C4-2B (cell line): Measurements from ENCODE around the gene CASK.

Experiments used
- H3K27ac ChIP-seq: fragments of 450-650 bp; 2 replicates; pipeline ENCODE4 v1.5.1; 2017
- ZFX ChIP-seq: fragments of 450-650 bp; IDR thresholded peaks from 2 replicates; pipeline ENCODE4 v1.6.1; 2017
- TF ChIP-seq, protein P1 (sequence below): fragments of 450-650 bp; conservative IDR thresholded peaks from 2 replicates; pipeline ENCODE4 v1.5.1; 2017; ENCODE audit warnings: mild to moderate bottlenecking

CASK gene

DNA sequence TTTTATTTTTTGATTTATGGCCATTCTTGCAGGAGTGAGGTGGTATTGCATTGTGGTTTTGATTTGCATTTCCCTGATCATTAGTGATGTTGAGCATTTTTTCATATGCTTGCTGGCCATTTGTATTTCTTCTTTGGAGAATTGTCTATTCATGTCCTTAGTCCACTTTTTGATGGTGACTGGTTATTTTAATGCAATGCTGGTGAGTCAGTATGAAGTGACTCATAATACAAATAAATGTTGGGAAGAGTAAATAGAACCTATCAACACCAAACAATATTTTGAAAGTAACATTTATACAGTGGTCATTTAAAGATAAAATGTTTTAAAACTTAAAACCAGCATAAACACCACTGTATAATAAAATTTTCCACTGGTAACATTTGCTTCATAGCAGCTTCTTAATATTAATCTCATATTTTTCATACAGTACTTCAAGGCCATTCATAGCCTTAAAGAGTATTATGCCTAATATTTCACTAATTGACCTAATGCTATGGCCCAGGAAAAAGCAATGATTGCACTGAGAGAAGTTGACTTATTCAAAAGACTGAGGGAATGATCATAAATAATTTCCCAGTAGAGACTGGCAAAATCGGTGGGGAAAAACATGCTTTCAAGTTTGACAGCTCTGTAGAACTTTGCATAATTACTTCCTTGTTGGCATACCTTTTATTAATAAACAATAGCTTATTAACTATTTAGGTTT is 33.9 kb downstream of the CASK start:
- no peak overlapping the region for H3K27ac ChIP-seq
- no peak for TF ChIP-seq ZFX
- TF ChIP-seq, protein P1, sequence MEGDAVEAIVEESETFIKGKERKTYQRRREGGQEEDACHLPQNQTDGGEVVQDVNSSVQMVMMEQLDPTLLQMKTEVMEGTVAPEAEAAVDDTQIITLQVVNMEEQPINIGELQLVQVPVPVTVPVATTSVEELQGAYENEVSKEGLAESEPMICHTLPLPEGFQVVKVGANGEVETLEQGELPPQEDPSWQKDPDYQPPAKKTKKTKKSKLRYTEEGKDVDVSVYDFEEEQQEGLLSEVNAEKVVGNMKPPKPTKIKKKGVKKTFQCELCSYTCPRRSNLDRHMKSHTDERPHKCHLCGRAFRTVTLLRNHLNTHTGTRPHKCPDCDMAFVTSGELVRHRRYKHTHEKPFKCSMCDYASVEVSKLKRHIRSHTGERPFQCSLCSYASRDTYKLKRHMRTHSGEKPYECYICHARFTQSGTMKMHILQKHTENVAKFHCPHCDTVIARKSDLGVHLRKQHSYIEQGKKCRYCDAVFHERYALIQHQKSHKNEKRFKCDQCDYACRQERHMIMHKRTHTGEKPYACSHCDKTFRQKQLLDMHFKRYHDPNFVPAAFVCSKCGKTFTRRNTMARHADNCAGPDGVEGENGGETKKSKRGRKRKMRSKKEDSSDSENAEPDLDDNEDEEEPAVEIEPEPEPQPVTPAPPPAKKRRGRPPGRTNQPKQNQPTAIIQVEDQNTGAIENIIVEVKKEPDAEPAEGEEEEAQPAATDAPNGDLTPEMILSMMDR = no peak

DNA sequence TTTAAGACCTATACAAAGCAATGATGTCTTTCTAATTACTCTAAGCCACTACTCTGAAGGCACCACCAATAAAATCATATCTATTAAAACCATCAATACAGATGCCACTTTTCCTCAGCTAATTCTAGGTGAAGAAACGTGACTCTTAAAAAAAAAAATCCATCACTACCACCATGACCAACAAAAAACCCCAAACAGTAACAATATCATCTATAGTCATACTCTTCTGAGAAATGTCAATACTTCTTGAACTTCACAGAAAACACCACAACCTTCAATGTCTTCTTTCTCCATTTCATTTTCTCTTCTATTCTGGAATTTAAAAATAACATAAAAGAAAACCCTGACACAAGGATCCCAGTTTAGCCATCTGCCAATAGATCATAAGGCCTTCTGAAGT is 35.7 kb downstream of the CASK start:
- no peak for TF ChIP-seq ZFX
- TF ChIP-seq, protein P1 = no peak
- H3K27ac ChIP-seq = no peak overlapping the region

DNA sequence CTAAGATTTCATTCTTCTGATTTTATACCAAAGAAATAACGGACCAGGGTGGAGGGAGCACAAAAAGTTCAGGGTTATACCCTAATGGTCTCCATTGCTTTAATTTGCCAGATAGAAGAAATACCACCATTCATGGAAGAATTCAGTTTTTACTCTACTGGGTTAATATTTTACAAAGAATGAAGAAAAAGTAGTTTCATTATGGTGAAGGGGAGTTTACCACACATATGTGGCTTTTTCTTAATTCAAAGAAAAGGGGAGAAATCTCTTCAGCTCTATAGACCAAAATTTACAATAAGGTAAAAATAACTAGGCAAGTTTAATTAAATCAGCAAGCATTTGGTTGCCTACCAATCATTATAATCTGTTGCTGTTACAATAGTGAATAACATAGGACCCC is 37.6 kb downstream of the CASK start:
- no peak overlapping the region for H3K27ac ChIP-seq

DNA sequence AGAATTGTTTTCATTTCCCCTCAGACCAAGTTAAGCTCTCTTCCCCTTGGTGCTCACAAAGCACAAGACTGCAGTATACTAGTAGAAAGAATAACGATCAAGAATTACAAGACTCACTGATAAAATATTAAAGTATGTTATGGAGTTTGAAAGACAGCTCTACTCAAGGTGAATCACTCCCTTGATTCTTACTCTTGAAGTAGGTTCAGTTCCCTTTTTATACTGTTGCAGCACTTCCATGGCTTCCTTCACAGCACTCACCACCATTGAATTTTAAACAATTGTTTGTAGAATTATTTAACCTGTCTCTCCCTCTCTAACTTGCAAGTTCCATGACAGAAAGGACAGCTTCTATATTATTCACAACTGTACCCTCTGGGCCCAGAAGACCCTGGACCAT is 42.2 kb downstream of the CASK start:
- TF ChIP-seq, protein P1 = no peak
- no peak for TF ChIP-seq ZFX
- H3K27ac ChIP-seq = no peak overlapping the region

More for the DNA sequence above, 37.6 kb downstream of the CASK start:
- TF ChIP-seq, protein P1 = no peak
- TF ChIP-seq ZFX = no peak

DNA sequence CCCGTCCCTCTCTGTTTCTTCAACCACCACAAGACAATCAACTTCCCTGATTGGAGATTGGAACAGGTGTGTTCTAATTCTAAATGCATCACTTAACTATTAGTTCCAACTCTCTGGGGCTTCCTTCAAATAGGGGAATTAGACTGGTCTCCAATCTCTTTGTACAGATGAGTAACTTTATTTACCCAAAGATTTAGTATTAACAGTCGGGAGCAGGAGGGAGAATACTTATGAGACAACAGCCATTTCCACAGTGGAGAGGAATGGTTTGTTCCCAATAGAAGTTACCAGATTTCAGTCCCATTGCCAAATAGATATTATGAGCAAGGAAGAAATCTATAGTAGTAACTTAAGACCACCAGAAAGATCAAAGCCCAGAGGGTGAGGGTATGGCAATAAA is 46.2 kb downstream of the CASK start:
- no peak for TF ChIP-seq ZFX
- H3K27ac ChIP-seq = no peak overlapping the region

DNA sequence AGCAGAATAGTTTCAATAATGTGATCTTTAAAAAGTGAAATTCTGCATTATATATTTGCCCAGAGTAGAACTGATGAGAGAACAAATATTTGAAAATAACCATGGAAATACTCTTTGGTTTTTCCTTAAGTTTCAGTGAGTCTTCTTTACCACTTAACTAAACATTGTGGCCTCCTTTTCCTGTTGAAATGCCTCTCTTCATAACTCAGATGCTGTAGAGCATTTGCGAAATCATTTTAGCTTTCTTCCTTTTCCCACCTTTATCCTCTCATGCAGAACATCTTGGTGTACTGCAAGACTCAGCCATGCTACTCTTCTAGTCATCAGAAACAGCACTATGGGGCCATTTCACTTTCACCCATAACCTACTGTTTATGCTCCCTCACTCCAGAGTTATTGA is 48.2 kb downstream of the CASK start:
- no peak for TF ChIP-seq ZFX
- TF ChIP-seq, protein P1 = no peak
- H3K27ac ChIP-seq = no peak overlapping the region

DNA sequence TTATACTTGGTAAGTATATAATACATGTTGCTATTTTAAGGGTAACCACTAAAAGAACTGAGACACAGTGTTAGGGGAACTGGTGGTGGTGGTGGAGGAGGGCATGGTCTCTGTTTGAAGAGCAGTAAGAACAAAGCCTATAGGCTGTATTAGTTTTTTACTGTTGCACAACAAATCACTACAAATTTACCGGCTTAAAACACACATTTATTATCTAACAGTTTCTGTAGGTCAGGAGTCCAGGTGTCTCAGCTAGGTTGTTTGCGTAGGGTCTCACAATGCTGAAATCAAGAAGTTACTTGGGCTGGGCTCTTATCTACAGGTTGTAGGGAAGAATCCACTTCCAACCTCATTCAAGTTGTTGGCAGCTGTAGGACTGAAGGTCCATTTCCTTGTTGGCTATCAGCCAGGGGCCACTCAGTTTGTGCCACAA is 52.6 kb downstream of the CASK start:
- no peak overlapping the region for H3K27ac ChIP-seq
- no peak for TF ChIP-seq ZFX
- TF ChIP-seq, protein P1 = no peak

DNA sequence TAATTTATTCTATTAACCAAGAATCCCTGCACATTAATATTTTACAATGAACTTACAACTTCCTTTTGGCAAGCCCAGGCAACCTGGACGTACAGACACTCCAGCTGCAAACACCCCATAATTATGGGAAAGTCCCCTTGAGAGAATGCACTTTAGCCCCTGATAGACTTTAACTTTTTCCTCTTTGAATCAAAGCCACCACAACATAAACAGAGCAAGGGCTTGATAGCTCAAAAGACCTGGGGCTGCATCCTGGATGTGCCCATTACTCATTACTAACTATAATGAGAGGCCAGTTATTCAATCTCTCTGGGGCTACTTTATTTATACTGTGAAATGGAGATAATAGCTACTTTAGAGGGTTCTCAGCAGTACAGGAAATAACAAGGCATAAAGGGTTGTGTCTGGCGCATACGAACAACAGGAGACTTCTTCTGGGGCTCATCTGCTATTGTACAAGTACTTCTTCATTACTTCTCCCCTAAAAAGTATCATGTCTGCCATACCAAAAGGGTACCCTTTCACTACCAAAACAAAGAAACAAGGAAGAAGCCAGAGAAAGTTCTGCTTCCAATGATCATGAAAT is 54.9 kb downstream of the CASK start:
- H3K27ac ChIP-seq = no peak overlapping the region
- TF ChIP-seq ZFX = no peak
- TF ChIP-seq, protein P1 = no peak
